Endothelial cell (in vitro differentiated cells): Measurements from ENCODE around the gene PUS7. TPM values are rescaled to one million over a fixed set of nuclear protein-coding genes. Genes with fewer than 3 reads are reported as not detected.

Experiments
- DNase-seq: peaks from one replicate; pipeline ENCODE4 v3.0.0; 2021; ENCODE audit warnings: low spot score
- H3K27ac Mint-ChIP-seq: one replicate; pipeline ENCODE4 v1.8.0; 2021; ENCODE audit warnings: mixed read lengths, inconsistent platforms; ENCODE audit not compliant: unreplicated experiment
- H3K27me3 Mint-ChIP-seq: one replicate; pipeline ENCODE4 v1.8.0; 2021; ENCODE audit warnings: mild to moderate bottlenecking, moderate library complexity, mixed read lengths, inconsistent platforms; ENCODE audit not compliant: unreplicated experiment
- H3K36me3 Mint-ChIP-seq: one replicate; pipeline ENCODE4 v1.8.0; 2021; ENCODE audit warnings: mild to moderate bottlenecking, low read depth, mixed read lengths, inconsistent platforms; ENCODE audit not compliant: unreplicated experiment
- H3K4me1 Mint-ChIP-seq: one replicate; pipeline ENCODE4 v1.8.0; 2021; ENCODE audit warnings: mild to moderate bottlenecking, mixed read lengths, inconsistent platforms; ENCODE audit not compliant: unreplicated experiment
- H3K4me3 Mint-ChIP-seq: one replicate; pipeline ENCODE4 v1.8.0; 2021; ENCODE audit warnings: mild to moderate bottlenecking, mixed read lengths, inconsistent platforms; ENCODE audit not compliant: unreplicated experiment
- H3K9me3 Mint-ChIP-seq: one replicate; pipeline ENCODE4 v1.8.0; 2021; ENCODE audit warnings: mixed read lengths, inconsistent platforms; ENCODE audit not compliant: unreplicated experiment
- total RNA-seq: library from RNA; stranded (reverse); fragmentation: NEBNext Ultra II Directional; extraction: Animal tissue kit (Norgen Biotek cat#: 25700); gene quantifications from one replicate; pipeline ENCODE4 v1.2.1, GENCODE V29; 2021; ENCODE audit not compliant: unreplicated experiment
- TF ChIP-seq, protein P1 (sequence below): fragments of 200-600 bp; sonication (generic); IDR thresholded peaks from one replicate; pipeline ENCODE4 v1.5.0; 2021; ENCODE audit warnings: antibody characterized with exemption; ENCODE audit not compliant: unreplicated experiment

The PUS7 gene
- total RNA-seq, 1 donor from 2014 or later = 14.4 TPM

DNA sequence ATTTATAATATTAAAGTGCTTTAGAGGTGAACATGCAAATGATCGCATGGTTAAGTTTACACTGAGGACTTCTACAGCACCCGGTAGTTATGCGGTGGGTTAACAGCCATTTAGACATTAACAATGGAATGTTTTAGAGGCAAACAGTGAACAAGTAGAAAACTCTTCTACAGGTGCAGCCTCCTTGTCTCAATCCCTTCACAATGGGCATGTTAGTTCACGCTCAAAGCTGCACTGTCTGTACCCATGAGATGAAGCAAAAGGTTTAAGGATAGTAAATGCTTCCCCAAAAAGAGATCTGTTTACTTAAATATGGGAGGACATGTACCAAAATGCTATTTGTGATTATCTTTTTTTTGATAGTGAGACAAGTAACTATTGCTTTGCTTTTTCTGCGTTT is 25.1 kb downstream of the PUS7 start:
- H3K27ac Mint-ChIP-seq = no peak overlapping the region

DNA sequence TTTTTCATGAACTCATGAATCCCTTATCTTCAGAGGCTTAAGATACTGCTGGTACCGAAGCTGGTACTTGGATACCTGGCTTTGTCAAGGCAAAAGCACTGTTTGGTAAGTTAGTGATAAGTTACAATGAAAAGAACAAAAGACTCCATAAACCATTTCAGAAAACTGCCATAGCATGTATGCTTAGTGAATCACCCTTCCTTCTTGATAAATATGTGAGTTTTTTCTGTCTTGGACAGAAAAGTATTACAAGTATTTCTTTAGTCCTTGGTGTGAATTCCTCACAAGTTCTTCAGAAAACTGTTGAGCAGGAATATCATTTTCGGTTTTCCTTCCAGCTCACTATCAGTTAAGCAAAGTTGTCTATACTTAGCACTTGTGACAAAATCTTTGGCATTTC is 25.6 kb downstream of the PUS7 start:
- no peak overlapping the region for H3K27ac Mint-ChIP-seq
- H3K36me3 Mint-ChIP-seq = peaks cover 4% of the 10 kb centered on the region
- H3K9me3 Mint-ChIP-seq = no peaks in the 10 kb centered on the region
- TF ChIP-seq, protein P1, sequence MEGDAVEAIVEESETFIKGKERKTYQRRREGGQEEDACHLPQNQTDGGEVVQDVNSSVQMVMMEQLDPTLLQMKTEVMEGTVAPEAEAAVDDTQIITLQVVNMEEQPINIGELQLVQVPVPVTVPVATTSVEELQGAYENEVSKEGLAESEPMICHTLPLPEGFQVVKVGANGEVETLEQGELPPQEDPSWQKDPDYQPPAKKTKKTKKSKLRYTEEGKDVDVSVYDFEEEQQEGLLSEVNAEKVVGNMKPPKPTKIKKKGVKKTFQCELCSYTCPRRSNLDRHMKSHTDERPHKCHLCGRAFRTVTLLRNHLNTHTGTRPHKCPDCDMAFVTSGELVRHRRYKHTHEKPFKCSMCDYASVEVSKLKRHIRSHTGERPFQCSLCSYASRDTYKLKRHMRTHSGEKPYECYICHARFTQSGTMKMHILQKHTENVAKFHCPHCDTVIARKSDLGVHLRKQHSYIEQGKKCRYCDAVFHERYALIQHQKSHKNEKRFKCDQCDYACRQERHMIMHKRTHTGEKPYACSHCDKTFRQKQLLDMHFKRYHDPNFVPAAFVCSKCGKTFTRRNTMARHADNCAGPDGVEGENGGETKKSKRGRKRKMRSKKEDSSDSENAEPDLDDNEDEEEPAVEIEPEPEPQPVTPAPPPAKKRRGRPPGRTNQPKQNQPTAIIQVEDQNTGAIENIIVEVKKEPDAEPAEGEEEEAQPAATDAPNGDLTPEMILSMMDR = no peak
- H3K4me1 Mint-ChIP-seq = no peaks in the 10 kb centered on the region
- no peak overlapping the region for H3K4me3 Mint-ChIP-seq
- peaks cover 3% of the 10 kb centered on the region for H3K27me3 Mint-ChIP-seq
- no peak for DNase-seq

More for the DNA sequence above, 25.1 kb downstream of the PUS7 start:
- DNase-seq = no peak
- no peaks in the 10 kb centered on the region for H3K9me3 Mint-ChIP-seq
- TF ChIP-seq, protein P1 = no peak
- H3K36me3 Mint-ChIP-seq = peaks cover 4% of the 10 kb centered on the region
- peaks cover 3% of the 10 kb centered on the region for H3K27me3 Mint-ChIP-seq
- H3K4me1 Mint-ChIP-seq = no peaks in the 10 kb centered on the region
- no peak overlapping the region for H3K4me3 Mint-ChIP-seq

DNA sequence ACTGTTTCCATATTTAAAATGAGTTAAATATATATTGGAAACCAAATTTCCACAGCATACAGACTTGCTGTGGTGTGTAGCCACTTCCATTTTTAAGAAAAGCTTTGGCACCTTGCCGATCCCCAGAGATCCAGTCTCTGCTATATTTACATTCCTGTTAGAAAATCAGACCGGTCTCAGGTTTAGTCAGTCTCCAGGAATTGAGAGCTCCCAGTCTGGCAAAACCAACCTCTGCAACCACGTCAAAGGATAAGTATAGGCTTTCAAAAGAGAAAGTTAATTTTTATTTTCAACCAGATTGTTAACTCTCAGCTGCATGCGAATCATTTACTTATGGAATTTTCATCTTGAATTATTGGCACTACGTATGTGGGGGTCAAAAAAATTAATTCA is 28.2 kb downstream of the PUS7 start:
- Mint-ChIP-seq H3K4me3 (no peak overlapping the region), H3K27me3 (no peaks in the 10 kb centered on the region), H3K9me3 (no peaks in the 10 kb centered on the region), H3K36me3 (no peaks in the 10 kb centered on the region), H3K27ac (no peak overlapping the region), H3K4me1 (peaks cover 5% of the 10 kb centered on the region)
- DNase-seq = no peak
- TF ChIP-seq, protein P1 = no peak

DNA sequence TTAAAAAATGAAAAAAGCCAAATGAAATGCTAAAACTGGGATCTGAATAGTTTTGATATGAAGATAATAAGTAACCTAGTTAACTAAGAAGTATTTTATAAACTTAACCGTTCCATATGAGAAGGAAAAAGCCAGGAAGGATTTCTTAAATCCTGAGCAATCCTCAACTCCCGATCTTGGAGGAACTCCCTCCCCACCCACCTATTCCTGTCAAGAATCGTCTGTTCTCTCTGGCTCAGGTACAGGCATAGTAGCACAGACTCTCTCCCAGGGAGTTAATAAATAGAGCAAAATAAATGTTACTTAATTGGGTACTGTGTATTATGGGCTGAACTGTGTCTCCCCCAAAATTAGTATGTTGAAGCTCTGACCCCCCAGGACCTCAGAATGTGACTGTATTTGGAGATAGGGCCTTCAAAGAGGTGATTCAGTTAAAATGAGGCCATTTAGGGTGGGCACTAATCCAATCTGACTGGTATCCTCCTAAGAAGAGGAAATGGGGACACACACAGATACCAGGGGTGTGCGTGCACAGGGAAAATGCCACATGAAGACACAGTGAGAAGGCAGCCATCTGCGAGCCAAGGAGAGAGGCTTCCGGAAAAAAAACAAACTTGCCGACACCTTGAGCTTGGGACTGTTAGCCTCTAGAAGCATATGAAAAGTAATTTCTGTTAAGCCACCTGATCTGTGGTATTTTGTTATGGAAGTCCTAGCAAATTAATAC is 28.7 kb downstream of the PUS7 start:
- no peak overlapping the region for H3K4me3 Mint-ChIP-seq
- no peaks in the 10 kb centered on the region for H3K27me3 Mint-ChIP-seq
- peak overlapping the region; percentile 67 for H3K27ac Mint-ChIP-seq

DNA sequence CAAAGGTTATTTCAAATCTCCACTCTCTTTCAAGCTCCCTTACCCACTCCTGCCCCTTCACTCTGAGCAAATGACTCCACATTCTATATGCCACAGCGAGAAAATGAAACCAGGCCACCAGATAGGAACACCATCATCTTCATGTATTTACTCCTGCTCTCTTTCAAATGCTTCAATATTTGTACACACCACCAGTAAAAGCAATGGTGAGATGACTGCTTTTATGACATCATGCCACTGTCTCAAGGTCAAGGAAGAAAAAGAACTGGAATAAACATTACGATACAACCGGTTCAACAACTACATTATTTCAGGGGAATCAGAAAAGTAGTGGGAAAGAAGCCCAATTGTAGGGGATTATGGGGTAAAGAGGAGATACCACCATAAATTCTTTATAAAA is 32.7 kb downstream of the PUS7 start:
- Mint-ChIP-seq H3K4me3 (no peak overlapping the region), H3K36me3 (no peaks in the 10 kb centered on the region), H3K4me1 (peaks cover 26% of the 10 kb centered on the region), H3K27ac (peak overlapping the region; percentile 65), H3K27me3 (no peaks in the 10 kb centered on the region), H3K9me3 (no peaks in the 10 kb centered on the region)
- TF ChIP-seq, protein P1 = no peak
- DNase-seq = no peak

More for the DNA sequence above, 28.7 kb downstream of the PUS7 start:
- no peak for DNase-seq
- Mint-ChIP-seq H3K4me1 (peaks cover 8% of the 10 kb centered on the region), H3K9me3 (no peaks in the 10 kb centered on the region), H3K36me3 (no peaks in the 10 kb centered on the region)
- TF ChIP-seq, protein P1 = no peak
